Measurements from ENCODE around the gene LRP8. TPM values are rescaled to one million over a fixed set of nuclear protein-coding genes. Genes with fewer than 3 reads are reported as not detected.

The LRP8 gene
- total and polyA plus RNA-seq, 9 of the 15 experiments (the other 6 are each of a cell fraction or from before 2014, with no cell fraction given), result 7.1 to 56.1 (median 31.3) TPM

- TF ChIP-seq KDM1A (IDR thresholded peaks at IDR 0.05) (no peak), BACH1 (tag; IDR thresholded peaks at IDR 0.05) (no peak), TAF15 (IDR thresholded peaks at IDR 0.05; ENCODE audit: low read depth, low read length) (no peak), SREBF1 (IDR thresholded peaks at IDR 0.05; ENCODE audit: borderline replicate concordance, low read depth, low read length) (no peak), ZNF354B (CRISPR knock-in tag; IDR thresholded peaks at IDR 0.05) (no peak)
These were observed 57.8 kb downstream of the LRP8 start (continued) for GRCh38 chr1:53270107-53270506.

- H3K36me3 ChIP-seq (ENCODE audit: control insufficient read depth, insufficient read depth, low read length), result peaks cover 94% of the 10 kb centered on the region
- DNase-seq (ENCODE audit: extremely low read depth in 1 of 4, low spot score in 3 of 4), result no peak
These were observed 60.1 kb downstream of the LRP8 start for GRCh38 chr1:53267761-53268160.

More at GRCh38 chr1:53267761-53268160, 60.1 kb downstream of the LRP8 start:
- H3K9me3 ChIP-seq (replicated peaks; ENCODE audit: control insufficient read depth, insufficient read depth, low read depth, low read length), result no peaks in the 10 kb centered on the region
- BruUV-seq (replicated peaks), result no TSS peak
- no peaks in the 10 kb centered on the region for H3K27me3 ChIP-seq (ENCODE audit: control insufficient read depth in 2 of 2, insufficient read depth in 2 of 2, low read length in 2 of 2)
- FAIRE-seq (no peak), ATAC-seq (no peak)
- no peak overlapping the region for H2AFZ ChIP-seq (ENCODE audit: low read depth, low read length)
- no peak overlapping the region for H3K27ac ChIP-seq (ENCODE audit: extremely low read depth, low read depth, low read length)
- ChIA-PET POLR2A (interaction anchor here (0.8 to 1.1 kb wide), 2 partner anchors 39 to 173 kb away, joined by 3 read pairs; no protein-coding TSS in a partner anchor), CTCF (ENCODE audit: low intra/inter-chr PET ratio) (no interaction called here)
- H3K9ac ChIP-seq (ENCODE audit: insufficient read depth in 1 of 2, low read depth in 2 of 2, low read length in 2 of 2), result no peak overlapping the region
- in situ Hi-C loops (cut with MboI) (no loop called here), intact Hi-C loops (cut with micrococcal nuclease) (no loop called here)
- no peaks in the 10 kb centered on the region for H3K4me1 ChIP-seq (replicated peaks in 1 of 2; ENCODE audit: control insufficient read depth in 2 of 2, insufficient read depth in 2 of 2, low read length in 2 of 2)
- H3K4me2 ChIP-seq (ENCODE audit: insufficient read depth, low read length), result no peak overlapping the region
- no peaks in the 10 kb centered on the region for H3K79me2 ChIP-seq (ENCODE audit: control insufficient read depth, insufficient read depth, low read length)
- TF ChIP-seq ARNT (IDR thresholded peaks at IDR 0.05) (no peak), MECOM (CRISPR knock-in tag; IDR thresholded peaks at IDR 0.05) (no peak), ZKSCAN3 (CRISPR knock-in tag; IDR thresholded peaks at IDR 0.05) (no peak), LARP7 (IDR thresholded peaks at IDR 0.05) (no peak), ESRRB (CRISPR knock-in tag; IDR thresholded peaks at IDR 0.05; ENCODE audit: borderline replicate concordance) (no peak), GATA2 (CRISPR knock-in tag; IDR thresholded peaks at IDR 0.05) (no peak), NFXL1 (CRISPR knock-in tag; IDR thresholded peaks at IDR 0.05) (no peak), ATF2 (CRISPR knock-in tag; IDR thresholded peaks at IDR 0.05) (no peak)
- H4K20me1 ChIP-seq (replicated peaks; ENCODE audit: control insufficient read depth, insufficient read depth, low read length), result no peaks in the 10 kb centered on the region; the same call in 1 of the 2 replicates
- no peaks in the 10 kb centered on the region for H3K9me1 ChIP-seq (ENCODE audit: control insufficient read depth, insufficient read depth, low read length)
- H3K4me3 ChIP-seq, result no peak overlapping the region

All from K562 (cell line).